CD4-positive, alpha-beta T cell treated with Interleukin-10 for 1 hour (primary cell): ENCODE data around the gene ASTN2.

ENCODE experiments used
- DNase-seq: peaks from one replicate; pipeline ENCODE4 v3.0.0-alpha.2; 2020

Gene ASTN2

DNA sequence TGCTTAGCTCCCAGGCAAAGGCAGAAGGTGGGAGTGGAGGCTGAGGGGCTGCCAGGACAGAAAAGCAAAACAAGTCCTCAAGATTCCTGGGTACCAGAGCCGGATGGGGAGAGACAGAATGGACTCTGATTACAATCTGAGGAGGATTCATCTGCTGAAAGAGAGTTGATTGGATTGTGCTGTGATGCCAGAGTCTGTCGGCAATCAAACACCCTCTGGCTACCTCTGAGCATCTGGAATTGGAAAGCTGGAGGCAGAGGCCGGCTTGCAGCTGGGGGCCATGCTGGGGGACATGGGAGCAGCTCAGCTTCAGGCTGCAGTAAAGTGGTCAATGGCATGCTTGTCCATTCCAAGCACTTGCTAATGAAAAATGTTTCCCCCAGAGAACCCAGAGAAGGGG is 59.3 kb downstream of the ASTN2 start:
- no peak for DNase-seq

DNA sequence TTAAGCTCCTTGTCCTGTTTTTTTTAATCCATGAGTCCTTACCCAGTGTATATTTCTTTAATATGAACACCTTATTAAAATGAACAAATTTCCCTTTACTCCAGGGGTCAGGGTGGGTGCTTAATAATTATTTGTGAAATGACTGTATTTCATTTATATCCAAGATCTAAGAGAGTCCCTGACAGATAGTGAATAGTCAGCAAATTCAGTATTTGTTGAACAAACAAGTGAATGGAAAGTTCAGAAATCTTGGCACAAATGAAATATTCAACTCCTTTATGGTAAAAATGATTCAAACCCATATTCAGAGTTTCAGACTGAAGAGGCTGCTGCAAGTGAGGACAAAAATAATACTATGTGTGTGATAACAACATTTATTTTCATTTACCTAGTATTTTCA is 59.9 kb downstream of the ASTN2 start:
- DNase-seq = no peak

DNA sequence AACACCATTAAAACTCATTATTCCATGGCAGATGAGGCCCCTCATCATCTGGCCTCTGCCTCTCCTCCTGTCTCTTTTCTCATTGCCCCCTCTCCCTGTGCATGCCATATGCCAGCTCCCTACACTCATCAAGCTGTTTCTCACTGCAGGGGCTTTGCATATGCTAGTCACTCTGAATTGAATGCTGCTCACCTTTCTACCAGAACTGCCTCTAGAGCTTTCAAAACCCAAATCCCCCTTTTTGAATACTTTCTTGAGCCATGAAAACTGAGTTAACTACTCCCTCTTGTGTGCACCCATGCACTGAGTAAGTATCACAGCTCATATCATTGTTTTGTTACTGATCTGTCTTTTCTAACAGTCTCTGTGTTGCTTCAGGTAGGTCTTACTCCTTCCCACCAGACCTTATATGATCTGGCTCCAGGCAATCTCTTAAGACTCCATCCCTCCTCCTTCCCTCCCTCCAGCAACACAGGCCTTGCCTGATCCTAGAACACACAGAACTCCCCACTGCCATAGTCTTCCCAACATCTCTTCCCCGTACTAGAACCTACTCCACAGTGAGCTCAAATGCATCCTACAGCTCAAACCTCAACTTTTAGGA is 60.5 kb downstream of the ASTN2 start:
- no peak for DNase-seq

DNA sequence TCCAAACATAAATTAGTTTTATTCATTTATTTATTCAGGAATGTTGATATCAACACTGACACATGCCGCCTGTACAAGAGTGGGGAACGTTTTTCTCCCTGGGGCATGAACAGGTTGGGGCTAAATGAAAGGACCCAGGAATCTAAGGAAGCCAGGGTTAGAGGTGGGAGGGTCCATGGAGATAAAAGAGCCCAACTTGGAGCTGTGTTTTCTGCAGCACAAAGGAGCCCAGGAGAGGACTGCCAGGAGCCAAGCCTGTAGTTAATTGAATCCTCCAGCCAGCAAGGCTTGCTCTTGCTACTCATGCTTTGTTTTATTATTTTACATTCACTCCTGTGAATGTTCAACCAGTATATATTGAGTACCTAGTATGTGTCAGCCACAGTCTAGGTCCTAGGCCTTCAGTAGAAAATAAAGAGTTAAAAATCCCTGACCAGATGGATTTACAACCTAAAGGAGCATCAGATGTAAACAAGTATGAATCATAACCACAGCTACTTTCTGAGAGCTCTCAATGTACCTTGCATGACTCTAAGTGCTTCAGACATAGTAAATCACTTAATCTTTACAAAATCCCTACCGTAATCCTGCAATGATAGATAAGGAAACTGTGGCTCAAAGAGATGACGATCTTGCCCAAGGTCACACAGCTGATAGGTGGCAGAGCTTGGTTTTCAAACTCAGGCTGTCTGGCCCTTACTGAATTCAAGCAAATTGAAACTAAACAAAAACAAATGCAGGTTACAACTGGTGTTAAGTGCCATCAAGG is 69.8 kb downstream of the ASTN2 start:
- no peak for DNase-seq

DNA sequence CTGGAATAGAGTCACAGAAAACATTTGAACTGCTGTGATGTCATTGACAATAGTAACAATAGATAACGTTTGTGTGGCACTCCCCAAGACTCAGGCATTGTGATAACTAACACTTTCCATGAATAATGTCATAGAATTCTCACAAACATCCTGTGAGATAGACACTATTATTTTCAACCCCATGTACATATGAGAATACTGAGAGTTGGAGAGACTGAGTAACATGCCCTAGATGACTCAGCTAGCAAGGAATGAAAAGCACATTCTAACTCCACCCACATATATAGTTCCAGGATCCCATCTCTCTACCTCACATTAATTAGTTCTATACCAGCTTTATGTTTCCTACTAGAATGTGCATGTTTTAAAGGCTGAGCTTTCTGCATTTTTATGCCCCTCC is 71.4 kb downstream of the ASTN2 start:
- DNase-seq = no peak

DNA sequence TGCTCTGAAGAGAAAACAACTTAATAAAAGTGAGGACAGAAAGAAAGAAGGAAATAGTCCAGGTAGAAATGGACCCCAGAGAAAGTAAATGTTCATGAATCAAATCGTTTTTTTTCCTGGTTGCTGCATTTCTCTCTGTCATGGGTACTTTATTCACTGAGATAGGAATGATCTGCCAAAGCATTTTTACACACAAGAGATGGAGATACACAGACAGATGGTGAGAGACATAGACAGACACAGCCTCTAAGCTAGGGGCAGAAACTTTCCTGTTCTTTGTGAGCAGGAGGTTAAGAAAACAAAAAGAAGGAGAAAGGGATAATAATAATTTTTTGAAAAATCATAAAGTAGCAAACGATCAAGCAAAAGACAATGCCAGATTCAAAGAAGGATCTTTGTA is 73.7 kb downstream of the ASTN2 start:
- DNase-seq = no peak

DNA sequence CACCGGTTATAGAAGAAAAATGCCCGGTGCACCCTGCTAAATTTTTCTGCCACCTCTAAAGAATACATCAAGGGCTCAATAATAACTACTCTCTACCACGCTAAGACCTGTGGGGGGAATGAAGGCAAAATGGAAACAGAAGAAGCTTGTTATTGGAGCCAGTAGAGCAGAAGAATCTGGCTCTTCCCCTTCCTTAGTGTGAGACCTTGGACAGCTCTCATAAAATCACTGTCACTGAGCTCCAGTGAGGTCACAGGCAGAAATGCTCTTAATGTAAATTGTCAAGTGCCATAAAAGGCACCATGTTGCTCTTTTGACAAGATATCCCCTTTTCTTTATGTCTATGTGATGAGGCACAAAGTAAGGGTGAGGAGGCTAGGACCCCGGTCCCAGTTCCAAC is 74.4 kb downstream of the ASTN2 start:
- DNase-seq = no peak

DNA sequence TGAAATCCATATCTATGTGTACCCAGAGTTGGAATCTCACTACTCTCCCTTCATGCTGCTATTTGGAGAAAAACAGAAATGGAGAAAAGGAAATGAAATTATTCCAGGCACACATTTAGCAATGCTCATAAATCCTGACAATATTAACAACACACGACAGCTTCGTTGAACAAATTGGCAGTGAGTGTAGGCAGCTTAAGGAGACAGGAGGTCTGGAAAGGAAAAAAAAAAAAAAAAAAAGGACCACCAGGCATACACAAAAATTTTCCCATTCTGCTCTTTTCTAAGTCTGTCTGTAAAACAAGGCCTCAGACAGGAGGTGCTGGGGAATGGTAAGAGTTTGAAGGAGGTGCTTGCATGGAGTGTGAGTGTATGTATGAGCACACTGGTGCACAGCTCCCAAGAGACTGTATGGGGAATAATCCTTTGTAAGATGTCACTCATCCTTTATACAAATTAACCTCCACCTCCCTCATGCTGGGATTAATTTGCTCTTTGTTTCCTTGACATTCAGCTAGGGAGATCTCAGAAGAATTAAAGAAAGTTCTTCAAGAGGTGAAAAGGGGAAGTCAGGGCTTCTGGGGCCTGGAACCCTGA is 78.9 kb downstream of the ASTN2 start:
- no peak for DNase-seq

DNA sequence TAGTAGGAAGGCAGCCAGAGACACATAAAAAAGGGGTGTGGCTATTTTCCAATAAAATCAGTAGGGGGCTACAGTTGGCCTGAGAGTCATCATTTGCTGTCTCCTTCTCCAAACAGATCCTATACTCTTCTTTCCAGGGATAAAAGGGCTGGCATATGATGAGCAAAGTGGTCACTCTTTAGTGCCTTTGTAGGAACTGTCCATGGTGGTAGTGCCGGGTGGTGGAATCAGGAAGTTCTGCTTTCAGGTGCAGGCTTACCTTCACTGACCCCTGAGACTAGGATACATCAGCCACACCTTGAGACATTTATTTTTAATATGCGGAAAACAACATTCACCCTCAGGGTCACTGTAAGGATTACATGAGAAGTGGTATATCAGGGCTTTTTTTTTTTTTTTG is 80.8 kb downstream of the ASTN2 start:
- DNase-seq = no peak

DNA sequence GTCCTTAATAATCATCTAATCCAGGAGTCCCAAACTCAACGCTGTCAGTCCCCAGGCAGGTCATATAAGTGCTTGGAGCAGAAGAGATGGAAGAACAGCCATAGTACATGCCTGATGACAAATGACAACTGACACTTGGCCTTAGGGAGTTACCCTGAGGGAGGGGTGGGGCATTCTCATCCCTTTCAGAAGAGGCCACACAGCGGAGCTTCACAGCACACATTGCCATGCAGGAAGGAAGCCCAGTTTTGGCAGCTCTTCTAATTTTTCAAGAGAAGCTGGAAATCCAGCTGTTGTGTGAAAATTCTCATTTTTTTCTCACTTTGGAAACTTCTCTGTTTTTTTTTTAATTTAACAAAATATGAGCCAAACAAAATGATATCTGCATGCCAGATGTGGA is 89.0 kb downstream of the ASTN2 start:
- no peak for DNase-seq

DNA sequence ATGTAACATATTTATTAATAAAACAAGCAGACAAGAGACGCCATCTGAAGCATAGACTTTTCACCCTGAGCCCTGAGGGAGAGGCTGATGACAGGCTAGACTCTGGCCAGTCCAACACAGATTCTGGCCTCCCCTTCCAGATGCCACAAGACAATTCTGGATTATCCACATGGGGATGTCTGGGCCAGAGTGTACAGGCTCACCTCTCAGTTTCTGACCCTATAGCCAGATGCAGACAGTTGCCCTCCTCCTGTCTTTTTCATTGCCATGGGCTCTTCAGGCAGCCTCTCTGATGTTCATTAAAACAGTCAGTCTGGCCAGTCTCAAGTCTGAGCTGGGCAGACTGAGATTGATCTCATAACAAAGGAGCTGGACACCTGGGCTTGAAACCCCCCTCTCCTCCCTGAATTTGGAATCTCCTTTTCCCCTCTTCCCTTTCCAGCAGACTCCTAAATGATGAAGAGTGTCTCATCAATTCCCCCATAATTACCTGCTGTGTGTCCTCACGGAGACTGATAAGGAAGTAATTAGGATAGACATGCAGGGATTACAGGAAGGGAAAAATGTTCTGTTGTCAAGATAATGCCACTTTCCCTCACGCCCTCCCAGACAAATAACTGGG is 89.6 kb downstream of the ASTN2 start:
- no peak for DNase-seq

DNA sequence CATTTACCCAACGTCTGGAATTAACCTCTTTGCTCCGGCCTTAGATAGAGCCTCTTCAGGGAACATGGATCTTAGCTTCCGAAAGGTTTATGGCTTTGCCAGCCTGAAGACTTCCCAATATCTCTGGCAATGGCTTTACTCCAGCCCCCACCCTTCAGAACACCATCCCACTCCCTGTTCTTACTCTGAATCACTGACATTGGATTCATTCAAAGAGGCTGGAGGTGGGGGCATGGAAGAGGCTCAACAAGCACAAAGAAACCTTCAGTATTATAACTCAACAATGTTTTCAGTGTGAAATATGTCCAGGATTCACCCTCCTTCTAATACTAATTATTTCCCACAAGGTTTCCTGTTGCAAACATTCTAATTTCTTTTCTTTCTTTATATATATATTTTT is 91.5 kb downstream of the ASTN2 start:
- no peak for DNase-seq

DNA sequence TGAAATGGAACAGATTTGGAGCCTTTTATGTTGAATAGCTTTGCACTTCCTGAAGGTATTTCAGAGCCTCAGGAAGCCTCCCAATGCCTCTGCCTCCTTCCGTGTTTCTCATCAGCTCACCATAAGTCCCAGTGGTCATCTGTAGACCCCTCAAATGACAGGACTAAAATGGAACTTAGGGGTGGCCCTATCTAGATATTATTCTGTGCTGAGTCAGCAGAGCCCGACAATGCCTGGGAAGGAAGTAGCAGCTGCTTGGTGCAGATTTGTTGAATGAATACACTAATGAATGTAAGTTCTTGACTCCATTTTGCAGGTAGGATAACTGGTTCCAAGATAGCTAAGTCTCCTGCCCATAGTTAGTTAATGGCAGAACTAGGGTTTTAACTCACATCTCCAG is 97.7 kb downstream of the ASTN2 start:
- DNase-seq = no peak

DNA sequence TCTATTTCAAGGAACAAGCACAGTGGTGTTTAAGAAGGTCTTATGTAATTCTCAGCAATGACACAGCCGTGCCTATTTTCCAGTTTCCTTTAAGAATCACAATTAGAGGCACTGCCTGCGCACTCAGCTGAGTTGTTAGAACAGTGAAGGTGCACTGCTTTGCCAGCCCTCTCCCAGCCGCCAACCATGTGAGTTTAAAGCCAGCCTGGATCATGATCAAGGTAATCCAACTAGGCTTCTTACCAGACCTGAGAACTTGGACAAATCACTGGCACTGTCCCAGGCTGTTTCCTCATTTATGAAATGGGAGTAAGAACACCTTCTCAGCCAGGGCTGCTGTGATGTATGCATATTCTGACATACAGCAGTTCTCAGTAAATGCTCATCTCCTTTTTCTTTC is 99.6 kb downstream of the ASTN2 start:
- no peak for DNase-seq

DNA sequence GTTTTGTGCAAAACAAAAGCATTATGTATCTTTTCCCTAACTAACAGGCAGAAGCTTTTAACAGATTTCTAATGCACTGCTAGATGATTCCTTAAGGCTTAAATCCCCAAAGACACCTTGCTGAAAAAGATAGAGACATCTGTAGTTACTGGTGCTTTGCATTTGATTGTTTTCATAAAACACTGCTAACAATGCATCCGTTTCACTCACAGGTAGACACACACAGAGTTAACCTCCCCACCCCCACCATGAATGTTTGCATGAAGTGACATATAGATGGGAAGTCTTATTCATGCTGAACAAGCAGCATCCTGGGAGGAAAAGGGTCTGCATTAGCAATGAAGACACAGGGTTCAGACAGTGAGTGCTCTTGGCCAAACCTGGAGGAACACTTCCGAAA is 100.9 kb downstream of the ASTN2 start:
- DNase-seq = no peak

DNA sequence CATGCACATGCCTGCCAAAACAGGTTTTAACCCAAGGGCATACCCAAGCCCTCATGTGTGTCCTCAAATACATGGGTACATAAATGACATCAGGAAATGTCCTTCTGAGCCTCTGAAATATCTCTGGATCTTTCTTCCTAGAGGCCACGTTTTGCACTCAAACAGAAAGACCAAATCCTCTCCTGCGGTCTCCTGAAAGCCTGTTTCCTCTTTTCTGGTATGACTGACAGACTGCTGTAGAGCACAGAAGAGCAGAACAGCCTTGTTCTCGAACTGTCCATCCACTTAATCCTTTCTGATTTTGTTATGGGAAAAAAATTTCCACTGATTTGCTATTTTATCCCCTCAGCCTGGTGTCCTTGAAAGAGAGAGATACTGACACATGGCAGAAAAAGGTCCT is 107.2 kb downstream of the ASTN2 start:
- no peak for DNase-seq

DNA sequence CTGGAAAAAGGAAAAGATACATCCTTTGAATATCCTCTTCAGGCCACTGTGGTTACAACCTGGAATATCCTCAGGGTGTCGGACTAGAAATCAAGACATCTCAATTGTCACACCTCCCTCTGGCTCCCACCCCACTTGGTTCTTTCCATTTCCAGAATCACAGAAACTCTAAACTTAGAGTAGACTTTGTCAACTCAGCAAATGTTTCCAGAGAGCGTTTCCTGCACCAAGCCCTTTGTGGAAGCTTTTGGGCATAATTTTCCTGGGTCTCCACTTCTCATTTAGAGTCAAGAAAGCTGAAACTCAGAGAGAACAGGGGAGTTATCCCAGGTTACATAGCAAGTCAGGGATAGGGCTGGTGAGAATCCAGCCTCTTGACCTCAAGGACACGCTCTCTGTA is 108.8 kb downstream of the ASTN2 start:
- DNase-seq = no peak

DNA sequence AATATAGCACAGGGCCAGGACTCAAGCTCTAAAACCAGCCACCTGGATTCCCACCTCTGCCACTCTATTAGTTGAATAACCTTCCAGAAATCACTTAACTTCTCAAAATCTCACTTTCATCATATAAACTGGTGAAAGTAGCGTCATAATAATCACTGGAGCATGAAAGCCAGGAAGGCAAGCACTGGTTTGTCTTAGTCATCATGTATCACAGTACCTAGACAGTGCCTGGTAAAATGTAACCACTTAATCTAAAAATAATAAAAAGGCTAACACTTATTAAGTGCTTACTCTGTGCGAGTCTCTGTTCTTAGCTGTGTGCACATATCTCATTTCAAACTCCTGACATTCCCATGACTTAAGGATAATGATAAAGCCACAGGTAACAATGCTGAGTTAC is 109.4 kb downstream of the ASTN2 start:
- DNase-seq = no peak

DNA sequence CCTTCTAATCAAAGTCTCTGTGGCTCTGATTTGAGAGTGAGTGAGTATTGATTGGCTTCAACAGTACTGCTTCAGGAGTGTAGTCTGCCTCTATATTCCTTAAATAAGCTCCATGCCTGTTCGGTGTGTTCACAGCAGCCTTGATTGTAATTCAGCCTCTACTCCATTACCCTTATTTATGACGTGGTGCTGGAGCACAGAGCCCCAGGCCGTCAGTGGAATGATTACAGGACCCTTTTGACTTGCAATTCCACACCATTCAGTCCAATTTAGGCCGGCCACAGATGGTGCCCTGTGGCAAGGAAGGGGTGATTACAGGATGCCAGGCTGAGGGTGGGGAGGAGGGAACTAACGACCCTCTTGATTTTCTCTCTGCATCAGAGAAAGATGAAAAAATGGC is 110.3 kb downstream of the ASTN2 start:
- no peak for DNase-seq

DNA sequence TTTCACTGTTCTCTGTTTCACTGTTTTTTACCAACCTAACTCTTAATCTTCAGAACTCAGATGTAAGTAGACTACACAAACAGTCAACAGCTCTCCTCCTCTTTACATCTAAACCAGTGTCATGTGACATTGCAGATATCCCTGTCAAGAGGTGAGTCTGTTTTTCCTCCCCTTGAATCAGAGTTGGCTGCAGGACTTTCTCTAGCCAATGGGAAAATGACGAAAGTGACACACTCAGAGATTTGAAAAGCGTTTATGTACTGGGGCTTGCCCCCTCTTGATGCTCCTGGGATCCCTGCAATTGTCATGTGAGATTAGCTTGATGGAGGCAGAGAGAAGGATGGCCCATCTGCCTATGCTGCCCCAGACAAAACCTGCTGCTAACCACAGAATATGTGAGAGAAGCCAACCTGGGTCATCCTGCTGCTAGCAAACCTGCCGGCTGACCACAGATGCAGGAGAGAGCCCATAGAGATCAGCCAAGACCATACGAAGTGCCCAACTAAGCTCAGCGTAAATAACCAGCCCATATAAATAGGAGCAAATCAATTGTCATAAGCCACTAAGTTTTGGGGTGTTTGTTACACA is 111.1 kb downstream of the ASTN2 start:
- no peak for DNase-seq

DNA sequence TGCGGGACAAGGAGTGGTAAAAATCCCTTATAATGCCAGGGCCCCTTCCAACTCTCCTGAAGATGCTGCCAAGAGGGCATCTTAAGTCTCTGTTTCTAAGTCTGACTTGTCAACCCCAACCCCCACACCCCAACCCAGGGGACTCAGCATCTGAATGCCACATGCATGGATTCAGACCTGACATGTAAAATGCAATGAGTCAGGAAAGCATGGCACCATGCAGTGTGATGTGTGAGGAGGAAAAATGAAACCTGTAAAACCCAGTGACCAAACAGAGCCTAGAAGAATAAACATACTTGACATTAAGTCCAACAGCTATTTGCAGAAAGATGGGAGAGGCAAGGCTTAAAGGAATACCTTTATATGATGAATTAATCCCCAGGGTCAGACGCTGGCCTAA is 112.4 kb downstream of the ASTN2 start:
- no peak for DNase-seq

DNA sequence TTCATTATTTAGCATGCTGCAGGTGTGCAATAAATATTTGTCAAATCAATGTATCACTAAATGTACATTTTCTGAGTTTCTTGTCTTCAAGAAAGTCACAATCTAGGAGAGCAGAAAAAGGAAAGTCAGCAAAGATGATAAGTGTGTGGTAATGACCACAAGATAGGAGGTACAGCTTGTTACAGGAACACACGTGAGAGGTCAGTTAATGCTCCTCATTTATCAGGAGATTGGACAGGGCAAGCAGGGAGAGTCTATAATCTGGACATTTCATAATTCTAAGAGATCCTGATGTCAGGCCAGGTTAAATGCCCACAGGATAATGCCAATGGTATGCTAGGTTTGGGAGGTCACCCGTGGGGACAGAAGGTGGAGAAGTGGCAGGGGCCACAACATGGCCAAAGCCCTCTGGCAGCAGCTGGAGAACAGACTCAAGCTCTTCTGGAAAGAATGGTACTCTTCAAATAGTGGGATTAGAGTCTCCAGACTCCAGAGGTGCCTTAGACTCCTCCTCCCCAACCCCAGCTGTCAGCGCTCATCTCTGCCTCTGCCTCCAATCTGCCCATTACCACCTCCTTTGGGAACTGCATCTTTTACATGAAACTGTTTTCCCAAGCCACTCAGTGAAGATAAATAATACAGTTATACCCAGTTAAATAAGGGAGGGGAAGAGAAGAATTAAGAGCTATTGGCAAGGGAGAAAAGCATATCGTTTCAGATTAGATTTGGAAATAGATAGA is 114.3 kb downstream of the ASTN2 start:
- no peak for DNase-seq

DNA sequence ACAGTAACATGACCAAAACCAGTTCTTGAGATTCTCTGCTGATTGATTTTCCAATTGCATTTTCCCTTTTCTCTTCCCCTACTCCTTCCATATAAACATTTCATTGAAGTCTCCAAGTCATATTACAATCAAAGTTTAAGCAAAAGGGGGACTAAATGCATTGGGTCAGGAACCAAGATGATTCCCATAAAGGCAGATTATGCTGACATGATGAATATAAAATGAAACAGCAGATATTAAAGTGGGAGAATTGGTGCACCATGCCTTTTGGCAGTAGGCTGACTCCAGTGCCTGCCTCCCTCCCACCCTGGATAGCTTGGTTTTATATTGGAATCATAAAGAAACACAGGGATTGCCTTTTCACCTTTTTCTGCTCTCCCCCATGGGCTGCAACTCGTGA is 118.4 kb downstream of the ASTN2 start:
- DNase-seq = no peak
